GM18502 (cell line): ENCODE data around the gene SEZ6L.
A peak's percentile ranks its signal among the peaks of the same experiment; 100 is the strongest.

Experiments
- ATAC-seq: cut with Tn5 transposase; IDR thresholded peaks from one replicate; pipeline ENCODE4 v1.9.1; 2021; ENCODE audit warnings: mild to moderate bottlenecking; ENCODE audit not compliant: unreplicated experiment, poor library complexity

The SEZ6L gene

DNA sequence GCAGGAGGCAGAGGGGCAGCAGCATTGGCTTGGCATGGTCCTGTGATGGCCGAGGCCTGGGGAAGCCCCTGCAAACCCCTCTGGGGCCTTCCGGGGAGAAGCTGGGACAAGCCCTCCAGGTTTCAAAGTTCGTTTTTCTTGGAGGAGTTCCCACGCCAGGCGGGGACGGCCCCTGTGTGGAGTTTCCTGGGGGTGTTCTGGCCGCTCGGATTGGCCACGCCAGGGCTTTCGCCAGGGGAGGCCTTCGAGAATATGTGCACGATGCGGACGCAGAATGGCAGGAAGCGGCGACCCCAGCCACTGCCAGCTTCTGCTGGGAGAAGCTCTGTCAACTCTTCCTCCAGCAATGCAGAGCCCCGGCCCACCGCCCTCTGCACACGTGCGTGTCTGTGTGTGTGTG is 157.5 kb downstream of the SEZ6L start:
- no peak for ATAC-seq

DNA sequence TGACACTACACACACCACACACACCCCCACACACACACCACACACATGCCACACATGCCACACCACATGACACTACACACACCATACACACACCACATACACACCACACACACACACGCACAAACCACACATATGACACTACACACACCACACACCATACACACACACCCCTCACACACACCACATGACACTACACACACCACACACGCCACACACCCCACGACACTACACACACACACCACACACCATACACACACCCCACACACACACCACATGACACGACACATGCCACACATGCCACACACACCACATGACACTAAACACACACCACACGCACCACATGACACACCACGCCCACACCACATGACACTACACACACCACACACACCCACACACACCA is 158.0 kb downstream of the SEZ6L start:
- no peak for ATAC-seq

DNA sequence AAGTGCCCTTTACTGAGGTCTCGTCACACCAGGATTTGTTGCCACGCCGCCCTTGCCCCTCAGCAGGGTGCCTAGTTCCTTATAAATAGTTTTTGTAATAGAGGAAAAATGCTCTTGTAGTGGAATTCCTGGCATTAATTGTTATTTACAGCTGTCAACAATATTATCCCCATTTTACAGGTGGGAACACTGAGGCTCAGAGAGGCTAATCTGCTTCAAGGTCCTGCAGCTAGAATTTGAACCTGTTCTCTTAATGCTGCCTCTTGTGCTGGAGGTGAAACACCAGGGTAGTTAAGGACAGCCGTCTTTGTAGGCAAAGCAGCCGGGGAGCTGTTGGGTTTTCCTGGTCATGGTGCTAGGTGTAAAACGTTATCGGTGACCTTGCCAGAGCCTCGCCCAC is 159.0 kb downstream of the SEZ6L start:
- no peak for ATAC-seq

DNA sequence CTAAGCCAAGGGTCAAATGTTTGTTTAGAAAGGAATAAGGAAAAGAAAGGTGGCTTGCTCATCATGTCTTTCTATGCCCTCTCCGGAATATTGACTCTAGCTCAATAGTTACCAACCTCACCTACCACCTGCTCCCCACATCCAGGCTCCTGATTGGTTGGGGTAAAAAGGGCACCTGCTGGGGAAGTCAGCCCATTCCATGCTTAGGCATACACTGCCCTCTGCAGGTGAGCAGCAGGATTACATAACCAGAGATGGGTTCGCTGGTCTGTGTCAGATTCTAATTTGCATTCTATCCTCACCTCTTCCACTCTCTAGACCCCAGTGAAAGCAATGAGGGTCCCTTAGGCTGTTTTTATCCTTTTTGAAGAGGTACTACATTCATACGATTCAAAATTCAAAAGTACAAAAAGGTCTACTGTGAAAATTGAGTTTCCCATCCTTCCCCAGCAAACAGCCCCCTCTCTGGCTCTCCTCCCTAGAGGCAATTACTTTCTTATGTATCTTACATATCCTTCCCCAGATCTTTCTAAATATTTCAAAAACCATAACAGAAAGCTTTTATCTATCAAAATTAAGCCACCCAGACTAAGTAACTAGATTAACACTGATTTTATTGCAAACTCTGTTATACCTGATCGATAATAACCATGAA is 161.8 kb downstream of the SEZ6L start:
- ATAC-seq, result no peak

DNA sequence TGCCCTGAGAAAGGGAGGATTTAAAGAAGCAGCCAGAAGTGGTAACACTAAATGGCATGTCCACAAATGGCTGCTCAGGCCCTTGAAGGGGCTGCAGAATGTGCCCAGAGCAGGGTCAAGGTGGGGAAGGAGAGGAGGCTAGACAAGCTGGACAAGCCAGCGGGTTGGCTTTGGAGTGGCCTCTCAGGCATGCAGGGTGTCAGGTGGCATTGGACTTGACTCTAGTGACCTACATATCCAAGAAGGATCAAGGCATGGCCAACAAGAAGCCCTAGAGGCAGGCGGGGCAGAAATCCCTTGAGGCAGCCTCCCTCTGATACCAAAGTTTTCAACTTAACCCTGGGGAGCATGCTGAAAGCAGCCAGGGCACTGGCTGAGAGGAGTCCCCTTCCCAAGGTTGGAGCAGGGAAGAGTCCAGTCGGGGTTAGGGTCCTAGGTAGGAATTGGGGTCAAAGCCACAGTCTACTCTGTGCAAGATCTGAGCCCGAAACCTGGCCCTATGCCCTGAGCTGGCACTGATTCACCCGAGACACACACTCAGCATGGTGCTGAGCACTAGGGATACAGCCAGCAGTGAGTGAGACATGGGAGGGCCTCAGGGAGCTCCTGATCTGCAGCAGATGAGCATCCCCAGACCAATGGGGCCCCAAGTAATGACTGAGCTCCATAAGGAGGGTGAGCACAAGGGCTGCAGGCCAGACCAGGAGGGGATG is 164.0 kb downstream of the SEZ6L start:
- ATAC-seq, result no peak

DNA sequence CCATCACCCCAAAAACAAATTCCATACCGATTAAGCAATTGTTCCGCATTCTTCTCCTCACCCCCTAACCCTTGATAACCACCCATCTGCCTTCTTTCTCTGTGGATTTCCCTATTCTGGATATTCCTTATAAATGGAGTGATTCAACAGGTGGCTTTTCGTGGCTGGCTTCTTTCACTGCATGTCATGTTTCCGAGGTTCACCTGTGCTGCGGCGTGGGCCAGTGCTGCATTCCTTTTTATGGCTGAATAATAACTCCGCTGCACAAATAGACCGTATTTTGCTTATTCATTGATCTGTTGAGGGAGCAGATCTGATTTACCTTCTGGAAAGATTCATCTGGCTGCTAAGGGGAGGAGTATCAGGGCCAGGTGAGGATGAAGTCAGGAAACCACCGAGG is 165.0 kb downstream of the SEZ6L start:
- ATAC-seq, result no peak

DNA sequence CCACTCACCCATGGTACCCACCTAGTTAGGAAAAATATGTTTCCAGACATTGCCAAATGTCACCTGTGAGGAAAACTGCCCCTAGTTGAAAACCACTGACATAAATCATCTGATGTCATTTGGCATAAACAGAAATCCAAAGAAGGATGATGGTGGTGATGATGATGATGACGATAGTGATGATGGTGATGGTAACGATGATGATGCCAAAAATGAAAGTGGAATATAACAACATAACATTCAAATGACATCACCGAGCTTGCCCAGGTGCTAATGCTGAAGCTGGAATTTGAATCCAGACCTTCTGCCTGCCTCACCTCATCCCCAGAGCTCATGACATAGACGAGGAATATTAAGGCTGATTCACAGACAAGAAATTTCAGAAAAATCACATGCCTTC is 167.5 kb downstream of the SEZ6L start:
- ATAC-seq, result no peak

DNA sequence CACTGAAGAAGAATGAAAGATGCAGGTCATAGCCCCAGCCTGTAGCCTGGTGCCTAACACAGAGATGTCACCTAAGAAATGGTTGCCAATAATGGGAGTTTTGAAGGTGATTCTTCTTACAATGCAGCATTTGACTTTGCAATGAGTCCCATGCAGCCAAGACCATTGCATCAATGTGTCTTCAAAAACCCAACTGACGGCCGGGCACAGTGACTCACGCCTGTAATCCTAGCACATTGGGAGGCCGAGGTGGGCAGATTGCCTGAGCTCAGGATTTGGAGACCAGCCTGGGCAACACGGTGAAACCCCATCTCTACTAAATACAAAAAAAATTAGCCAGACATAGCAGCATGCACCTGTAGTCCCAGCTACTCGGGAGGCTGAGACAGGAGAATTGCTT is 170.5 kb downstream of the SEZ6L start:
- no peak for ATAC-seq

DNA sequence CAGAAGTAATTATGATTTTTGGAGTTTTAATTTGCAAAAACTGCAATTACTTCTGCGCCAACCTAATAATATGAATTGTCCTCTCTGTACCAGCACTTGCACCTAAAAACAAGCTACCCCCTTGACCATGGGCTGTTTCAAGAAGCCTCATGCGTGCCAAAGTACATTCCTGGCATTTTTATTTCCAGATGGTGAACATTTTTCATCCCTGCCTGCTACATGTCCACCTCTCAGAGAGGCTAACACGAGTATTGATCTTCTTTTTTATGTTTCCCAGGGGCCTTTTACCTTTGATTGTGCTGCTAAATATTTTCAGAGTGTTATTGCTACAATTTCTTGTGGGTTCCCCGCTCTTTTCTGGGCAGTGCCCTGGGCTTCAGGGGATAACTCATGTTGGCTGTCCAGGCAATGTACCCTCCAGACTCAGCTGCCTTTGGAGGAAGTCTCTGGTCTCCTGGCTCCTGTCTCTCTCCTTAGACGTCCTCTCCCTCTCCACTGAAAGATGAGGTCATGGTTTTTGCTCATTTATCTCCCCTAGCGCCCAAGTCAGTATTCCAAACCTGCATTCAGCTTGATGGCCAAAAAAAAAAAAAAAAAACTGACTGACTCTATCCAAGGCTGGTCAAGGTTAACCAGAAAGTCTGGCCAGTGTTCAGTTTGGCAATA is 173.6 kb downstream of the SEZ6L start:
- no peak for ATAC-seq

DNA sequence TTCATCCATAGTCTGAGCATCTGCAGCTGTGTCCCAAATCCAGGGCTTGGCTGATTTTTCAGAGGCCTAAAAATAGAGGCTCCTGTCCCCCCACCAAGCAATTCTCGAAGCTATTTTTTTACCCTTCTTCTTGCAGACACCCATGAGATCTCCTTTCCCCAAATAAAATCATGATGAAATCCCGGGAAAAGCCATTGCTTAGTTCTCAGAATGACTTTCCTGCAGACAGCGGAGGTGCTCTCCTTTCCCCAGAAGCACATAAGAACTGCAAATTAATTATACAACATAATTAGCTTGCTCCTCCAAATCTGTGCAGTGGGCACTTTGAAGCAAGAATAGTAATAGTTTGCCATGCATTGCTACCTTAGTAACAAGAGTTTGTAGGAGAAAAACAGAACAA is 176.2 kb downstream of the SEZ6L start:
- no peak for ATAC-seq

DNA sequence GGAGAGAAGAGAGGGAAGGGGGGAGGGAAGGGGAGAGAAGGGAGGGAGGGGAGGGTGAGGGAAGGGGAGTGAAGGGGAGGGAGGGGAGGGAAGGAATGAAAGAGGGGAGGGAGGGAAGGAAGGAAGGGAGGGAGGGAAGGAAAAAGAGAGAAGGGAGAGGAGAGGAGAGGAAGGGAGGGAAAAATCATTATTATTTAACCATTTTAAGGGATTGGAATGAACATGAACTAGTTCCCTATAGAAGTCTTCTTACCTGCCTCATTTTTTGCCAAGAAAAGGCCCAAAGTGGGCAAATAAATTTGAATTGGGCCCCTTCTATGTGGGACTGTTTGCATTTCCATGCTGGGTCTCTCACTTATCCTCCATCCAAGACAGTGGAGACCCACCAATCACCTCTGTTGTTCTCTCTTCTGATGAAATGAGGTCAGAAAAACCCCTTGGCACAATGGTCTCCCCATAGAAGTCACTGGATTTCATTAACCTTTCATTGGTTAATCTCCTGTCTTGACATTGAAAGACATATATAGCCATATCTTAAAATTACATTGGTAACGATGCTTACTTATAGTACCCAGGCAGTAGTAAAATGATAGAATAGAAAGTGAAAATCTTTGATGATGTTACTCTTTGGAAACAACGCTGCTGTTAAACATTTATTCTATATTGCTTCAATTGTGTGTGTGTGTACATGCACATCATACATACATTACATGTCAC is 179.7 kb downstream of the SEZ6L start:
- ATAC-seq, result no peak

DNA sequence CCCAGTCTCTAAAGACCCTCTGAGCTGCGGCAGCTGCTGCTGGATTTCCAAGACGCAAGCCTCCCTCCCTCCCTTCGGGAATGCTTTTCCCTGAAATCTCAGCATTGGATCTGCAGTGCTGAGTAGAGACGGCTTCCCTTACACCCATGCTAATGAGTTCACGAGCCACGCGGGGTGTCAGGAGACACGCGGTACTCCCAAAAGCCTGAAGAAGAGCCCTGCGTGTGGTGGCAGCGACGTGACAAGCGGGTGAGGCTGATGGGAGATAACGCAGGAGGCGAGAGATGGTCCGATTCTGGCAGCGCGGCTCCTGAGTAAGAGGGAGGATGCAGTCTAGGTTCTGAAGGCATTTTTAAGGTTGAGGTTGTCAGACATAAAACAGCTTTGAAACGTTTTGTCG is 185.4 kb downstream of the SEZ6L start:
- no peak for ATAC-seq

DNA sequence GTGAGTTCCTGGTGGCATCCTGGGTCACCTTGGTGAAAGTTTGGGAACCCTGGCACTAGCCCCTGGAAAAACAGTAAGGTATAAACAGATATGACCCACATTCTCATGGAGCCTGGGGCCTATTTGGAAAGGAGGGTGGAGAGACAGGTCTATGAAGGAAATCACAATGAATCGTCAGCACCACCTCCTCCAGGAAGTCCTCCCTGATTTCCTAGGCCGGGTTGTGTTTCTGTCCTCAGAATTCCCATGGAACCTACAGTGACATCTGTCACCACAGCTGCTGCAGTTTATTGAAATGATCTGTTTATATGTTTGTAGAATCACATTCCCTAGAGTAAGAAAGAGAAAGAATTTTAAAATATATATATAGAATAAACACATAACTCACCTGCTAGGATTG is 188.0 kb downstream of the SEZ6L start:
- ATAC-seq, result no peak

DNA sequence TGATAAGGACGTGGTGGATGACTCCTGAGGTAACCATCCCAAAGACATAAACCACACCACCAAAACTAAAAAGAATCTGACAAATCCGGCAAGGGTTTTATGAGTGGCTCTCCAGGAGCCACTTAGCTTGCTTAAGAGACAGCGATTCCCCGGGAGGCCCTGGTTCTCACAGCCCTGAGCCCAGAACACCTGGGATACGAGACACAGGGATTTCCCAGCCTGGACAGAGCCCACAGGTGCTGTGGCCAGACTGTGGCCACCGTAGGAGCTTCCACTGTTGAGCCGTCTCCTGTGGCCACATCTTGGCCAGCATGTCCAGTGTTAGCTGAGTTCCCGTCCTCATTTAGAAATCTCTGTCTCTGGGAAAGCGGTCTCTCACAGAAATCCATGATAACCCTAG is 188.6 kb downstream of the SEZ6L start:
- ATAC-seq, result no peak

DNA sequence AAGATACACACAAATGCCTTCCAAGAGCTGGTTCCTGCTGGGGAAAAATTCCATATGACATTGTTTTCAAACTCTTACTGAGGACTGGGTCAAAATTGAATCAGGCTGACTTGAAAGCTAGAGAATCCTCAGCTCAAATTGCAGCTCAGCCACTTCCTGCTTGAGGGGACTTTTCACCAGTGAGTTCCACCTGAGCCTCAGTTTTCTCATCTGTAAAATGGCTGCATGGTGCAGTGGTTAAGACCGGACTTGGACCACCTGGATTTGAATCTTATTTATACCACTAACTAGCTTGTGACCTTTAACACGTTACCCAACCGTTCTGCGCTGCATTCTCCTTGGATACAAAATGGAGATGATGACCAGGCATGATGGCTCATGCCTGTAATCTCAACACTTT is 189.9 kb downstream of the SEZ6L start:
- no peak for ATAC-seq

DNA sequence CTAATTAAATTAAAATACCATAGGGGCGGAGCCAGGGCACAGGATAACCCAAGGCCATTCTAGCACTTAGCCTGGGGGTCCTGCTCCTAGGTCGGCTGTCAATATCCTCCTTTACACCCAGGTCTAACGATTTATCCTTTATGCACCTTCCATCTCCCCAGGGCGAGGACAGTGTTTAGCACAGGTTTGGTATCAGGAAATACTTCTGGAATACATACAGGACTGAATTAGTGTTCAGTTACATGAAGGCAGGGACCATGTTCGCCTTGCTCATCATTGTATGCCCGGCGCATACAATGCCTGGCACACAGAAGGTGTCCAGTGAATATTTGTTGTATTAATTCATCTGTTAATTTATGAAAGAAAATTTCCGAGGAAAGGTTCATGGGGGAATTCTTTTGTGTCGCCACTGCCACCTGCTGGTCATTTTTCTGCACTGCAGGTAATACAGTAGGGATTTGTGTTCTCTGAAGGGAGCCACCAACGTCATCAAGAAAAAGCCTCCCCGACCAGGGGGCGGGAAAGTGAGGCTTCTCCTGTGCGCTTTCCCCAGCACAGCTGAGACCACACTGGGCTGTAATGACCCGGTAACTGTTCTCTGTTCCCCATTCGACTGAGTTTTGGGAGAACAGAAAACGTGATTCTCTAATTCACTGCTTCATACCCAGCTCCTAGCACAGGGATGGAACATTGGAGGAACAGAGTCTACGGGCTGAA is 191.1 kb downstream of the SEZ6L start:
- no peak for ATAC-seq

DNA sequence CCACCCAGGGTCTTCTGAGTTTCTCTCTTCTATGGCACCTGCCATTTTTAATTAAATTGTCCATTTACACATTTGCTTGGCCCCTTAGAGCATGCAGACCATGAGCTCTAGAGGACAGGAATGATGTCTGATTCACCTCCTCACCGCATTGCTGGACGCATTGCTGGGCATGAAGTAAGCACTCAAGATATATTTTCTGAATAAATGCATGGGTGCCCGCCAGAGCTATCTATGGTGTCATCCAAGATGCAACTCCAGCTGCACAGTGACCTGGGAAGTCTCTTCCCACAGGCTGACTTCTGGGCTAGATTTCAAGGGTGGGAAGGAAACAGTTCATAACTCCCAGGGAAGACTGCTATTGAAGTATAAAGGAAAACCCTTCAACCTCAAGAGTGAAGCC is 193.2 kb downstream of the SEZ6L start:
- no peak for ATAC-seq

DNA sequence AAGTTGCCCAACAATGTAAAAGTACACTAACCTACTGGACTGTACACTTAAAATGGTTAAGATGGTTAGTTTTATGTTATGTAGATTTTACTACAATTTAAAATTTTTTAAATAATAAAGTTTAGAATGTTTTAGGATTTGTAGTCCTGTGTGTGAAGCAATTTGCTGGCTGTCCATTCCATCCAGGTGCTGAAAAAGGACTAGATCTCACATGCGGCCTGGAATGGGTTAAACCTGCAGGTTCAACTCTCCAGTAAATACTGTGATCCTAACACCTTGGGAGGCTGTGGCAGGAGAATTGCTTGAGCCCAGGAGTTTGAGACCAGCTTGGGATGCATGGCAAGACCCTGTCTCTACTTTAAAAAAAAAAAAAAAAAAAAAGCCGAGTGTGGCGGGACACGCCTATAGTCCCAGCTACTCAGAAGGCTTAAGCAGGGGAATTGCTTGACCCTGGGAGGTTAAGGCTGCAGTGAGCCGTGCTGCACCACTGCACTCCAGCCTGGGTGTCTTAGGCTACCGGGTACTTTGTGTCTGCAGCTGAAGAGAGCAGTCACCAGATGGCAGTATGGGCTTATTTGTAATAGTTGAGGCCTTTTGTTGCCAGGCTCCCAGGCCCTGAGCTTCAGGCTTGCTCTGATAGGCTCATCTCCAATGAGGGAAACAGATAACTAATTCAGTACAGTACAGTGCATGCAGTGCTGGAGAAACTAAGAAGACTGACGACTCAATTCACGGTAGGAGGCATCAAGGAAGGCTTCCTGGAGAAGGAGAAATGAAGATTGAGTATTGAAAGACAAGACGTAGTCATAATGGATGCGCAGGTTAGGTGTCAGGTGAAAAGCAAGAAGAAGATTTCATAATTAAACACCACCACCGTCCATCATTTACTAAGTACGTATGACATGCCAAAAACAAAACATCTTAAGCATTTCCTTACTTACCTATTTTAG is 195.1 kb downstream of the SEZ6L start:
- peak; percentile 75 for ATAC-seq
